Esophagus squamous epithelium (tissue), 5 donors: ENCODE measurements around the gene ZMIZ1. TPM values are rescaled to one million over a fixed set of nuclear protein-coding genes. Genes with fewer than 3 reads are reported as not detected.

Experiments
- DNase-seq: peaks from one replicate; lab custom pipeline; 2025; lab: John Stamatoyannopoulos, UW
- H3K27ac ChIP-seq, 4 donors: fragments of 200-600 bp; sonication (generic); one replicate each; pipeline ENCODE4 v1.5.1; 2016 to 2019; ENCODE audit warnings: mild to moderate bottlenecking in 1 of 4
- H3K27me3 ChIP-seq, 4 donors: fragments of 200-600 bp; sonication (generic); 1 replicate in 3 of 4; 2 replicates in 1 of 4; pipeline versions ENCODE4 v1.5.1 to v1.6.0; 2017 to 2021; ENCODE audit warnings: antibody characterized with exemption in 1 of 4
- H3K36me3 ChIP-seq, 3 donors: fragments of 200-600 bp; sonication (generic); one replicate each; pipeline ENCODE4 v1.5.1; 2016 to 2019
- H3K4me1 ChIP-seq, 3 donors: fragments of 200-600 bp; sonication (generic); one replicate each; pipeline ENCODE4 v1.5.1; 2017 to 2019
- H3K4me3 ChIP-seq, 4 donors: fragments of 200-600 bp; sonication (generic); 1 replicate in 3 of 4; 2 replicates in 1 of 4; pipeline ENCODE4 v1.5.1; 2016 to 2019; ENCODE audit warnings: mild to moderate bottlenecking in 2 of 4, moderate library complexity in 1 of 4
- H3K9me3 ChIP-seq, 3 donors: fragments of 200-600 bp; sonication (generic); one replicate each; pipeline ENCODE4 v1.5.1; 2016 to 2019
- POLR2A ChIP-seq, 4 donors: fragments of 450-650 bp; IDR thresholded peaks; one replicate each; pipeline ENCODE4 v1.6.1; 2017; ENCODE audit warnings: antibody characterized with exemption in 4 of 4, mild to moderate bottlenecking in 4 of 4, moderate library complexity in 3 of 4
- WGBS, 2 donors: methylation state at CpG; one replicate each; pipeline ENCODE4 v1.1.5; 2018; 5-methylcytosine and 5-hydroxymethylcytosine counted together
- intact Hi-C: fragments of 100-400 bp; cut with DNase I; formaldehyde crosslinking; loops from one replicate; pipeline ENCODE4 v1.15.0; 2022
- total RNA-seq, 4 donors: library from RNA; depleted of rRNA; stranded (reverse); fragments of >200 nt; gene quantifications; one replicate each; pipeline ENCODE4 v1.1.0, GENCODE V29; 2016
- TF ChIP-seq, protein P1 (sequence below), 6 experiments: fragments of 450-650 bp in 4 of 6; fragments of 200-600 bp in 2 of 6; sonication (generic) in 2 of 6; IDR thresholded peaks; one replicate each; pipeline ENCODE4 v1.5.1; 2016 to 2019; ENCODE audit warnings: antibody characterized with exemption in 6 of 6, mild to moderate bottlenecking in 4 of 6, moderate library complexity in 4 of 6
- donor health status: DM: yes; HTN: yes; CAD: no.

ZMIZ1 gene
- total RNA-seq, 4 donors from 2014 or later = 28.2 to 79.5 (median 40.4) TPM

- TF ChIP-seq POLR2A (IDR thresholded peaks at IDR 0.05) = no peak
- TF ChIP-seq, protein P1, sequence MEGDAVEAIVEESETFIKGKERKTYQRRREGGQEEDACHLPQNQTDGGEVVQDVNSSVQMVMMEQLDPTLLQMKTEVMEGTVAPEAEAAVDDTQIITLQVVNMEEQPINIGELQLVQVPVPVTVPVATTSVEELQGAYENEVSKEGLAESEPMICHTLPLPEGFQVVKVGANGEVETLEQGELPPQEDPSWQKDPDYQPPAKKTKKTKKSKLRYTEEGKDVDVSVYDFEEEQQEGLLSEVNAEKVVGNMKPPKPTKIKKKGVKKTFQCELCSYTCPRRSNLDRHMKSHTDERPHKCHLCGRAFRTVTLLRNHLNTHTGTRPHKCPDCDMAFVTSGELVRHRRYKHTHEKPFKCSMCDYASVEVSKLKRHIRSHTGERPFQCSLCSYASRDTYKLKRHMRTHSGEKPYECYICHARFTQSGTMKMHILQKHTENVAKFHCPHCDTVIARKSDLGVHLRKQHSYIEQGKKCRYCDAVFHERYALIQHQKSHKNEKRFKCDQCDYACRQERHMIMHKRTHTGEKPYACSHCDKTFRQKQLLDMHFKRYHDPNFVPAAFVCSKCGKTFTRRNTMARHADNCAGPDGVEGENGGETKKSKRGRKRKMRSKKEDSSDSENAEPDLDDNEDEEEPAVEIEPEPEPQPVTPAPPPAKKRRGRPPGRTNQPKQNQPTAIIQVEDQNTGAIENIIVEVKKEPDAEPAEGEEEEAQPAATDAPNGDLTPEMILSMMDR (IDR thresholded peaks at IDR 0.05) = no peak
- Histone ChIP-seq H3K4me1 (peaks cover 85 to 100% (median 89%) of the 10 kb centered on the region in 3 donors), H3K27me3 (no peaks in the 10 kb centered on the region), H3K27ac (peak overlapping the region; percentile 47 to 100 (median 95)), H3K9me3 (no peaks in the 10 kb centered on the region), H3K36me3 (no peaks in the 10 kb centered on the region), H3K4me3 (no peak overlapping the region)
- 64 to 84% methylated on average over 5 to 7 of the region's 14 CpGs for WGBS, 2 donors
- no peak for DNase-seq
- intact Hi-C loops = no loop called here
Observed at GRCh38 chr10:79084972-79085597, 16.3 kb downstream of the ZMIZ1 start.

GRCh38 chr10:79086822-79087221, 18.1 kb downstream of the ZMIZ1 start:
- DNase-seq = no peak
- H3K36me3 ChIP-seq = no peaks in the 10 kb centered on the region
- TF ChIP-seq, protein P1 (IDR thresholded peaks at IDR 0.05) = no peak
- no peak for TF ChIP-seq POLR2A (IDR thresholded peaks at IDR 0.05)
- H3K4me3 ChIP-seq = no peak overlapping the region
- H3K27me3 ChIP-seq = no peaks in the 10 kb centered on the region
- H3K27ac ChIP-seq = peak overlapping the region in 3 of 4 donors; percentile 63 to 98 (median 68)
- WGBS, 2 donors = 100% methylated on average over 2 of the region's 2 CpGs
- peaks cover 70 to 100% (median 81%) of the 10 kb centered on the region in 3 donors for H3K4me1 ChIP-seq
- H3K9me3 ChIP-seq = no peaks in the 10 kb centered on the region
- intact Hi-C loops = no loop called here

DNA sequence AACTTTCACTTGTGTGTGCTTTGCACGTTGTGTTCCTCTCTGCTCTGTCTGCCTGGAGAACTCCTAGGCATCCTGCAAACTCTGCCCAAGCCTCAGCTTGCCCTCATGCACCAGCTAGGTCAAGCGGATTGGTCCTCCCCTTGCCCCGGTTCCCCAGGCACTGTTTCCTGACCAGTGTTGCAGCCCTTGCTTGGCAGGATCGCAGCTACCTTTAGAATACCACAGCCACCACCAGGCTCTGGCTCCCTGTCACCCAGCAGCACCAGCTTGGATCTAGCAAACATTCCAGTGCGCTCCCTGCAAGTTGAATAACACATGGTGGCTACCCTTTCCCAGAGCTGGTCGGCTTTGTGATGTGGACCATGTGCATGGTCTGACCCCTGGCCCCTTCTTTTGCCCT, 19.0 kb downstream of the ZMIZ1 start:
- H3K36me3 ChIP-seq = no peaks in the 10 kb centered on the region
- peak overlapping the region in 2 of 4 donors; percentile 4 to 39 for H3K4me3 ChIP-seq
- TF ChIP-seq POLR2A (IDR thresholded peaks at IDR 0.05) = no peak
- TF ChIP-seq, protein P1 (IDR thresholded peaks at IDR 0.05) = no peak
- peaks cover 65 to 100% (median 72%) of the 10 kb centered on the region in 3 donors for H3K4me1 ChIP-seq
- 12 to 57% methylated on average over 5 to 6 of the region's 6 CpGs for WGBS, 2 donors
- peak overlapping the region; percentile 63 to 98 (median 70) for H3K27ac ChIP-seq
- no peak for DNase-seq
- H3K27me3 ChIP-seq = no peaks in the 10 kb centered on the region
- H3K9me3 ChIP-seq = no peaks in the 10 kb centered on the region
- intact Hi-C loops = no loop called here

DNA sequence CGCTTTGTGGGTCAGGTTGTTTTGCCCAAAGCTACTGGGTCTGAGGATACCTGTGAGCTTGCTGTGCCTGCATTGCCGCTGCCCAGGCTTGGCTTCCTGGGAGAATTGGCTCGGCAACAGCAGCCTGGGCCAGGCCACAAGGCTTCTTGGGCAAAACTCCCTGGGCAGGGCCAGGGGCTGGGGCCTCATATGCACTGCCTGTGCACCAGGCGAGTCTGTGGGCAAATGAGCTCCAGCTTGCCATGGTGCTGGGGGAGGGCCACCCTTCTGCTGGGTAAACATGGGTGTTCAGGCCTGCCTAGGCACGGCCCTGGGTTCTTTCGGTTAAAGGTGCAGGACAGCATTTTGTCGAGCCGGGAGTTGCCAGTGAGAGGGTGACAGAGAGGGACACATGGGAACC, 19.4 kb downstream of the ZMIZ1 start:
- DNase-seq = no peak
- no CpG with 5 or more reads among the region's 8 CpGs for WGBS, 2 donors
- Histone ChIP-seq H3K9me3 (no peaks in the 10 kb centered on the region), H3K4me1 (peaks cover 60 to 100% (median 67%) of the 10 kb centered on the region in 3 donors), H3K36me3 (no peaks in the 10 kb centered on the region), H3K27me3 (no peaks in the 10 kb centered on the region), H3K27ac (peak overlapping the region; percentile 63 to 98 (median 70)), H3K4me3 (peak overlapping the region in 2 of 4 donors; percentile 4 to 39)
- intact Hi-C loops = no loop called here
- TF ChIP-seq, protein P1 (IDR thresholded peaks at IDR 0.05) = no peak
- no peak for TF ChIP-seq POLR2A (IDR thresholded peaks at IDR 0.05)

- DNase-seq = no peak
- H3K4me3 ChIP-seq = peak overlapping the region in 1 of 4 donors; percentile 39
- no peaks in the 10 kb centered on the region for H3K9me3 ChIP-seq
- TF ChIP-seq, protein P1 (IDR thresholded peaks at IDR 0.05) = no peak
- TF ChIP-seq POLR2A (IDR thresholded peaks at IDR 0.05) = no peak
- H3K4me1 ChIP-seq = peaks cover 59 to 100% (median 67%) of the 10 kb centered on the region in 3 donors
- intact Hi-C loops = no loop called here
- H3K27ac ChIP-seq = peak overlapping the region; percentile 63 to 98 (median 70)
- WGBS, 2 donors = 75 to 80% methylated on average over 2 to 11 of the region's 15 CpGs
- H3K36me3 ChIP-seq = no peaks in the 10 kb centered on the region
- H3K27me3 ChIP-seq = no peaks in the 10 kb centered on the region
Observed at GRCh38 chr10:79088613-79089355, 20.0 kb downstream of the ZMIZ1 start.
